Eye (tissue), 1 donor: ENCODE data around the gene RSPO1.
"Not testable (repeated sequence)": the region's sequence is repeated elsewhere in the genome, so short reads cannot be mapped to it uniquely, and the experiment has no call there.

Experiments used
- DNase-seq: peaks from one replicate; pipeline ENCODE4 v3.0.0-alpha.2; 2015

The RSPO1 gene

DNA sequence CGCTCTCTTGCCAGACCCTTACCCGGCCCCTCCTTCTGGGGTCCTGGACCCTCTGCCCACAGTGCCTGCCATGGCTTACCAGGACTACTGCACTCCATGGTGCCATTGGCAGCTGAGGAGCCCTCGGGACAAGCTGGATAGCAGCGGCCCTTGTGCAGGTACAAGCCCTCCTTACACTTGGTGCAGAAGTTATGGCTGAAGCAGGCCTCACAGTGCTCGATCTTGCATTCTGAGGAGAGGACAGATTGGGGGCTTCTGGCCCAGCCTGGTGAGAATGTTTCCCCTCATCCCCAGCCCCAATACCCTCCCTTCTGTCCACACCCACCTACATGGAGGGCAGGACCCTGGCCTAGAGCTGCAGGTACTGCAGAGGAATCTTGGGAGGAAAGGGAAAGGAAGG lies 20.6 kb downstream of the RSPO1 start:
- no peak for DNase-seq

DNA sequence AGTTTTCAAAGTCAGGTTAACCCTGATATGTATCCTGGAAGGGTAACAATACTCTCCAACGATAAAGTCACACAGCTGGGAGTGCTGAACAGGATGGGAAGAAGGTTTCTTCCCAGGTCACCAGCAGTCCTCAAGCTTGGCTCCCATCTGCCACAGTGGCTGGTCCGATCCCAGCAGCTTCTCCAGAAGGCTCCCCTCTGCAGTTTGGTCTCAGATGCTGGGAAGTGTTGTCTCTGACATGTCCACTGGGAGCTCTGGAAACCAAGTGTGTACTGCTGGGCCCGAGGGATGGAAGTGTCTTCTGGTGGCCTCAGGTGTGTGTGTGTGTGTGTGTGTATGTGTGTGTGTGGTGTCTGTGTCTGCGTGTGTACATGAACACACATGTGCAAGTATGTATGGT lies 22.5 kb downstream of the RSPO1 start:
- DNase-seq: no peak

DNA sequence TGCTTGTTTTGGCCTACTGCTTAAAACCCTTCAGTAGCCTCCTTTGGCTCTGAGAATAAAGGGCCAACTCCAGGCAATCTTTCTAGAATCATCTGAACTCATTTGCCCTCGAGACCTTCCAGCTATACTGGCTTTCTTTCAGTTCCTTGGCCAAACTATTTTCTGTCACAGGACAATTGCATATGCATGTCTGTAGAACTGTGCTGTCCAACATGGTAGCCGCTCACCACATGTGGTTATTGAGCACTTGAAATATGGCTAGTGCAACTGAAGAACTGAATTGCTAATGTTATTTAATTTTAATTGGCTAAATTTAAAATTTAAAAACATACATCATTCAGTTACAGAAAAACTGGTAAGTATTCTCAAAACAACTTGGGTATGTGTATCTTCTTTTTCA lies 24.7 kb downstream of the RSPO1 start:
- no peak for DNase-seq

DNA sequence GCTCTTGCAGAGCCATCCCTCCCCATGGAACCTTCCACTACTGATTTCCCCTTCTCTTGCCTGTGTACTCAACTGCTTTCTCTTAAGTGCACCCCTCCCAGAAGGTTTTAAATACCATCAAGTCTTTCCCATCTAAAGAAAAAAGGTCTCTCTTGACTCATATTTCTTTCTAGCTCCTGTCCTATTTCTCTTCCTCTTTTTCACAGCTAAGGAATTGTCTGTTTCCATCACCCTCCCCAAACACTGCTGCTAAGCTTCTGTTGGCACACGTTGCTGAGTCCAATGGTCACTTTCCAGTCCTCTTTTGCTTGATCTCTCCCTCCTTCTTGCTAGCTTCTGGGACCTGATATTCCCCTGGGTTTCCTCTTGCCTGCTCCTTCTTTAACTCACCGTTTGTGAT lies 25.7 kb downstream of the RSPO1 start:
- DNase-seq: no peak

DNA sequence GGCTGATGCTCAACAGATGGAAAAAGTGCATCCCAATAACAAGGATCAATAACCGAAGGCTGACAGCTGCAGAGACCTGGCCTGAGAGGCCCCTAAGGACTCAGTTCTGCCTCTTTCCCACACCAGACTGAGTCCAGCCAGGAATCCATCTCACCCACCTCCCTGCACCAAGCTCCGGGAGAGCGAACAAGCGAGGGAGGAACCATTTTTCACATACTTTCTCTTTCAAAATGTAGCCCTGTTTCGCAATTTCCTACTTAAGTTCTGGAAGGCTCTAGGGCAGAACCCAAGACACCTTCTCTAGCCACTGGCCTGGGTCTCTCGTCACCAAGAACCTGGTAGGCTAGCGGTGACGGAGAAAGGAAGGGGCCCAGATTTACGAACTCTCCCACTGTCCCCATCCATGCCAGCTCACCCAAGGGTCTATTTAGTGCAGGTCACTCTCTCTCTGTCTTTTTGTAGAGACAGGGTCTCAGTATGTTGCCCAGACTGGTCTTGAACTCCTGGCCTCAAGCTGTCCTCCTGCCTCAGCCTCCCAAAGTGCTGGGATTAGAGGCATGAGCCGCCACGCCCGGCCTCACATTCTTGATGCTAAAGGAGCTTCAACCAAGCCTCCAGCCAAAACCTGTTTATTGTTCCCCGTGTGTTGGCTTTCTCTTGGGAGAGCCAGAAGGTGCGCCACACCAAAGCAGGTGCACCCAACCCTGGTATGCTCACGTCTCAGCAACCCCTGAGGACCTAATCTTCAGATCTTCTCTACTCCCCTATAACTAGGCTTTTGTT lies 28.0 kb downstream of the RSPO1 start:
- DNase-seq: no peak

DNA sequence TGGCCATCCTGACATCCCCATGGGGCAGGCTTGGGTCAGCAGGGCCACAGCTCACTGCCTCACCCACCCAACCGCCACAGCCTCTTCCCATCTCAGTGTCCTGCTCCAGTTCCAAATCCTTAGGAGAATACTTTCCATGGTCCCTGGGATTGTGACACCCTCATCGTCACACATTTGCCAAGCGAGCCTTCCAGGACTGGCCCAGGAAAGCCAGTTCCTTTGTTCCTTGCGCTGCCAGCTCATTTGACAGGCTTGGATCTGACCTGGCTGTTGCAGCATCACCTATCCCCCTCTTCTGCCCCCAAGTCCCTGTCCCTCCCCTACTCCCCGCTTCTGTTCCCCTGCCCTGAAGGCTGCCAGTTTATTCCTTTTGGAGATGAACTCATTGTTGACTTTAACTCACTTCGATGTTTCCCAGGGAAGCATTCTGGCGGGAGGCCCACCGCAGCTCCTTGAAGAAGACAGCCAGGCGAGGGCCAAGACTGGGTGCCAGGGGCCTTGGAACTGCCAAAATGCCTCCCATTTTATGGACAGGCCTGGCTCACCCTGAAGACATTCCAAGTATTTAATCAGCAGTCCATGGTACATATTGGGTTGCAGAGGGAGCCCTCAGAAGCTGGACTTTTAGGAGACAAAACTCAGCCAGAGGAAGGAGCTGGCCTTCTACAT lies 28.8 kb downstream of the RSPO1 start:
- DNase-seq: no peak

DNA sequence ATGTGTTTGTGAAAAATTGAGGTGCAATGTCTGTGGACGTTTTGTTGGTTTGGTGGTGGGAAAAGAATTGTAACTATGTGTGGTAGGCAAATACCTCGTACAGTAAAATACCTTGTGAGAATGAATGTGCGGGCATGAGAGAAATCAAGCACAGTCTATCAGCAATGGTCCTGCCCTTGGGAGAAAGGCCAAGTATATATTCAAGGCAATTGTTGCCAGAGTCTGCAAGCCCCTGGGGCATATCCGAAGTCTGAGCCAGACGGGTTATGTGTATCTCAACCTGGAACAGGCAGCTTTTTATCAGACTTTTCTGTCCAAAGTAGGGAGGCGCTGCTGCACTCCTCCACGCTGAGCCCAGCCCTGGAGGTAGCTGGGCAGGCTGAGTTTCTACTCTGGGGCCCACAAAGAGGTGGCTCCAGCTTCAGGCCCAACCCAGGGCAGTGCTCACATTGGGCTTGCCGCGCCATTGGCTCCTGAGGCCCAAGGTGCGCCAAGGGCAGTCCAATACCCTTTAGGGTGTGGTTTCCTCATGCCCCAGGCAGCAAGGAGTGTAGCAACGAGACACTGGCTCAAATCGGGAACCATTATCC lies 29.5 kb downstream of the RSPO1 start:
- no peak for DNase-seq

DNA sequence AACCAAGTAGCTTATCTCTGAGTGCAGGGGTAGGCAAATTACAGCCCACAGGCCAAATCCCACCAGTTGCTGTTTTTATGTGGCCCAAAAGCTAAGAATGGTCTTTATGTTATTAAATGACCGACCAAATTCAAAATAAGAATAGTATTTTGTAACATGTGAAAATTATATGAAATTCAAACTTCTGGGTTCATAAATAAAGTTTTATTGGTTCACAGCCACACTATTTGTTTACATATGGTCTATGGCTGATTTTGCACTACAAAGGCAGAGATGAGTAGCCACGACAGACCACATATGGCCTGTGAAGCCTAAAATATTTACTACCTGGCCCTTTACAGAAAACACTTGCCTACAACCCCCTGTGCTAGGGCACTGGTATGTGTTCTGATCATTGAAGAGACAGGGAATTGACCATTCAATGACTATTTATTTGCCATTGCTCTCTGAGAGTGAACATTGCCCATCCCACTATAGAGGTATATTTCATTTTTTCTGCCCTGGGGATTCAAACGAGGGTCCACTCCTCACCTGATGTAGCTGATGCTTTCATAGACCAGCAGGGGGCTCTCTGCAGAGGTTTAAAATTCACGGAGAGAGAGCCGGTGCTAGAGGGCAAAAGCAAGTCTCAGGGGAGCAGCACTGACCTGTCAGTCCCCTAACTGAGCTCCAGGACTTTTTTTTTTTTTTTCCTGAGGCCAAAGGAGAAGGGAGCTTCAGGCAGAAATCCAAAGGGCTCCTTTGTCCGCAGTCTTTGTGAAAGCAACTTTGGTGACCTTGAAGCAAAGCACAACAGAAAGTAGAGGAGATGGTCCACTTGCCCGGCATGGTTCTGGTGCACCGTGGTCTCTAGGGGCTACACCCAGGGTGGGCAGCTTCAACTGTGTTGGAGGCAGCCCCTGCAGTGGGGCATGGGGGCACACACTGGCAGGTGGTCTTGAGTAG lies 31.7 kb downstream of the RSPO1 start:
- peak; percentile 72 for DNase-seq

DNA sequence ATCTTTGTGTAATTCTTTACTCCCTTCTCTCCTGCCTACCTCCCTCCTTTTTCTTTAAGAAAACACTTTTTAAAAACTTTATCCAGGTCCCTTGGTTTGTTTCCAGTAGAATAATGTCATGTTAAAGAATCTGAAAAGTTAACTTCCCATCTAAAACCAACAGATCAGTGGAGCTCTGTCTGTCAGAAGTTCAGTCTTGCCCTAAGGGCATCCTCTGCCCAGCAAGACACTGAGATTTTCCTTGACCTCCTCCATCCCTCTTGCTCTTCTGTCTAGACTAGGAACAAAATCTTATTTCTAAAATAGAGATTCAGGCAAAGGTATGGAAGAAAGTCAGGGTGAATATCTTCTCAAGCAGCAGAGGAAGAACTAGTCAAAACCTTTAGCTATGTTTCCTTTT lies 33.3 kb downstream of the RSPO1 start:
- DNase-seq: no peak

DNA sequence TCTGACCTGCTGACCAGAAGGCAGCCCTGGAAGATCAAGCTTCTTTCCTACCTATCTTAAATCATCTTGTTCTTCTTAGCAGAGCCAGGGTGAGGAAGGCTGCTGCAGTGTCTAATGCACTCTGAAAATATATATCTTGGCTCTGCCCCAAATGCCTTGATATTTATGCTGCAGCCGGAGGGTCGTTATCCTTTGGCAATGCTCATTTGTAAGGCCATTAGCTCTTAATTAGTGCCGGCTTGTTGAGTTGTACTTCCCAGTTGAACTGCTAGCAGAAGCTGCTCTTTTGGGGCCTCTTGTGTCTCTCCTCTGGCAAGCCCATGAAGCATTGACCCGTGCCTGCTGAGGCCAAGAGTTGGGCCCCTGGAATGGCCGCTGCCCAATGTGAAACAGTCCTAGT lies 34.8 kb downstream of the RSPO1 start:
- peak; percentile 78 for DNase-seq

DNA sequence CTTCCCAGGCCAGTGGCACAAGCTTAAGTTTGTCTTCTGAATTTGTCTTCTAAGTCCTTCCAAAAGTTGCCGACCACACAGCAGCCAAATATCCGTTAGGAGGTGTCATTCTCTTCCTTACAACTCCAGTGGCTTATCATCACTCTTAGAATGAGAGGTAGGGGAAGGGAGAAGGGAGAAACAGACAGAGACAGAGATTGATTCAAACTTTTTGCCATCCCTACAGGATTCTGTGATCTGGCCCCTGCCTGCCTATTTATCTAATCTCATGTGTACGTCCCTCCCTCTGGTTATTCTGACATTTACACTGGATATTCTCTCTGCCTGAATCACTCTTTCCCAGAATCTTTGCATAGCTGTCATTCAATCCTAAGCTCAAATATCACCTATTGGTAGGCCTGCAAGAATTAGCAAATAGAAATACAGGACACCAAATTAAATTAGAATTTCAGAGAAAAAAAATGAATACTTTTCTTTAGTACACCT lies 38.5 kb downstream of the RSPO1 start:
- no peak for DNase-seq

DNA sequence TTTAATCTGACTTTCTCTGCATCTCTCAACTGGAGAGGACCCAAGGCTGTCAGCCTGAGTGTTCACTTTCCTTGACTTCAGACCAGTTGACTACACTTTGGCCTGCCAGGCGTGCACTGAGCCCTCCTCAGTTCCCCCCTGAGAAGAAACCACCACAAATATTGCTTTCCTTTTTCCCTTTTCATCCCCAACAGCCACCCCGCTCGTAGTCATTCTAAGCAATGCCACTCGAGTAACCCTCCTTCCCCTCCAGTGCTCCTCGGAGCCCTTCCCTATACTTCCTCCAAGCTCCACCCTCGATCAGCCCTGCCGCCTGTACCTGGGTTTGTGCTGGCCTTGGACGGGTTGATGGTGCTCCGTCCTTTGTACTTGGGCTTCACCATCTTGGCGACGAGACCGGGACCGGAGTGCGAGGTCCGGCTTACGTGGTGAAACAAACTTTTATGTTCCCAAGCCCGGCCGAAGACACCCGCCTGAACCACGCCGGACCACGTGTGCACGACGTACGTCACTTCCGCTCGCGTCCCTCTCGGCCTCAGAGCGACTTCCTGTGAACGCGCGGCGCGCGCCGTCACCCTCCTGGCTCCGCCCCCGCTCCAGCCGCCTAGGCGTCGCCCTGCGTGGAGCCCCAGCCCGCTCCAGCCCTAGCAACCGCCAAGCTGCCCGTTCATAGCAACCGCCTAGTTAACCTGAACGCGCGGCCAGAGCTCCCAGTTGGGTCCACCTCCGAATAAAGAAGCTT lies 39.1 kb downstream of the RSPO1 start, which contains the start of gene GNL2:
Gene GNL2, minus strand, starts transcription at position 498 of the 742 bp plus-strand sequence. Its CDS starts 115 bp downstream, at position 383.
- peak; percentile 99 for DNase-seq

DNA sequence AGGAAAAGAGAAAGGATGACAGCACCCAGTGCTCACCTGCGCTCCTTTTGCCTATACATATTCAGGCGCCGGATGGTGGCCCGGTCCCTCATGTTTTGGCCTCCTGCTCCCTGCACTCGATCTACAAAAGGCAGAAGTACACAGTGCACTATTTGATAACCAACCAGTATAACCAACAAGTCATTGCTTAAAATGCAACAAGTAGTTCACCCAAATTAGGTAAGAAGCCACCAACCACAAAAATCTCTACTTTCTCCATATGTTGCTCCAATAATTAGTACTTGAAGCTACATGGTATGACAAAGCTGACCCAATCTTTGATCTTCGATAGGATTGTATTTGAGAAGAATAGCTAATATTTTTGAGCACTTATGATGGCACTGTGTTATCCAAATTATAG lies 41.0 kb downstream of the RSPO1 start:
- no peak for DNase-seq

DNA sequence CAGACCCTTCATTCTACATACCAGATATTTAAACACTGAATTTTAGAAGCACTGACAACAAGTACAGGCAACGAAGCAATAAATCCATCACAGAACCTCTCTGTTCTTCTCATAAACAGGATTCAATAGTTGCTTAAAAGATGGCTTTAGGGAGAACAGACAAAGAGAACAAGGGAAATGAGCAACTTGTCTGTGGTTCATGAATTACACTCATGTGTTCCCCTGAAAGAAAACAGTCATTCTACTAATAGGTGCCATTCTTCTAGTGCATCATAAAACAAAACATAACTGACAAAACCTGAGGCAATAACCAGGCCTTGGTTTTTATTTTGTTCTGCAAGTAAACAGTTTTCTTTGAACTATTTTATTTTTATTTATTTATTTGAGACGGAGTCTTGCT lies 45.8 kb downstream of the RSPO1 start:
- DNase-seq: no peak

DNA sequence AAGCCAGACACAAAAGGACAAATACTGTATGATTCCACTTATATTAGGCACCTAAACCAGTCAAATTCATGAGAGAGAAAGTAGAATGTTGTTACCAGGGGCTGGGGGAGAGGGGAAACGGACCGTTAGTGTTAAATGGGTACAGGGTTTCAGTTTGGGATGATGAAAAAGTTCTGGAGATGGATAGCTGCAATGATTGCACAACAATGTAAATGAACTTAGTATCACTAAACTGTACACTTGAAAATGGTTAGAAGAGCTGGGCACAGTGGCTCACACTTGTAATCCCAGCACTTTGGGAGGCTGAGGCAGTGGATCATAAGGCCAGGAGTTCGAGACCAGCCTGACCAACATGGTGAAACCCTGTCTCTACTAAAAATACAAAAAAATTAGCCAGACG lies 50.1 kb downstream of the RSPO1 start:
- DNase-seq: not testable (repeated sequence)

DNA sequence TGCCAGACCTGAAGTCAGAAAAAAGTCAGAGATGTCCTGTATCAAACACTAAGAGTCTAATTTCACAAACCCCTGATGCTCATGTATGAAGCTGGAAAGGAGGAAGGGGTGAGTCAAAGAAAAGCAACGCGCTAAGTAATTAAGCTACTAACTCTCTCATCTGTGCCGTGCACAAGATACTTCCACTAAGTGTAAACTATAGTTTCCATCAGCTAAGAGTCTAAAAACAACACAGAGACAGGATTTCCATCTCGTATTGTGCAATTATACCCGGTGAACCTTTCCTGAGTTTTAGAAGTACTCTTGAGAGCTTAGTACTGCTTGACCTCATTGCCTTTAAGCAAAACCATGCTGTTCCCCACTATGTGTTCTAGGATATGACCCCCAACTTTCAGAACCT lies 59.0 kb downstream of the RSPO1 start:
- no peak for DNase-seq

DNA sequence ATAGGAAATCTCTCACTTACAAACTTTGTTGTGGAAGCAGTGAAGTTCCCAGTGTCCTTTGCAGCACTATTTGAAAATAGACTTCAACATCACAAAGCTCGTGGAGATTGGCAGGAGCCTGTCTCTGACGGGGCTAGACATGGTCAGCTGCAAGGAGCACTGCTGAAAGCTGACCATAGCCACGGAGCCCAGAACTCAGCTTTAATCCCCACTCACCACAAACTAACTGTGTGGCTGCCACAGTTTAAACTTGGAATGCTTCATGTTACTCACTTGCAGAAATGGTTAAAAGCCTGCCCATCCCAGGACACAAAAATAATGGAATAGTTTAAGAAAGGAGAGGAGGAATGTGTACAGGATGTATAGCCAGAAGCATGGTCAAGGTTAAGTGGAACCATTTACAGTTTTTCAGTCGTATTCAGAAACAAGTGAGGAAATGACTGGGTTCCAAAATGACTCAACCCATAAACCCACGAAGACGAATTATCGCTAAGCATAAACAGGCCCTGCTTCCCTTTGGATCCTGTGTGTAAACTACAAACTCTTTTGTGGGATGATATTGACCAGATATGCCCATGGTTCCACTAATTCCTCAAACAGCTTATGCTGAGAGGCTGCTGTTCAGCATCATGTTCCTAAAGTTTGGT lies 59.7 kb downstream of the RSPO1 start:
- no peak for DNase-seq

DNA sequence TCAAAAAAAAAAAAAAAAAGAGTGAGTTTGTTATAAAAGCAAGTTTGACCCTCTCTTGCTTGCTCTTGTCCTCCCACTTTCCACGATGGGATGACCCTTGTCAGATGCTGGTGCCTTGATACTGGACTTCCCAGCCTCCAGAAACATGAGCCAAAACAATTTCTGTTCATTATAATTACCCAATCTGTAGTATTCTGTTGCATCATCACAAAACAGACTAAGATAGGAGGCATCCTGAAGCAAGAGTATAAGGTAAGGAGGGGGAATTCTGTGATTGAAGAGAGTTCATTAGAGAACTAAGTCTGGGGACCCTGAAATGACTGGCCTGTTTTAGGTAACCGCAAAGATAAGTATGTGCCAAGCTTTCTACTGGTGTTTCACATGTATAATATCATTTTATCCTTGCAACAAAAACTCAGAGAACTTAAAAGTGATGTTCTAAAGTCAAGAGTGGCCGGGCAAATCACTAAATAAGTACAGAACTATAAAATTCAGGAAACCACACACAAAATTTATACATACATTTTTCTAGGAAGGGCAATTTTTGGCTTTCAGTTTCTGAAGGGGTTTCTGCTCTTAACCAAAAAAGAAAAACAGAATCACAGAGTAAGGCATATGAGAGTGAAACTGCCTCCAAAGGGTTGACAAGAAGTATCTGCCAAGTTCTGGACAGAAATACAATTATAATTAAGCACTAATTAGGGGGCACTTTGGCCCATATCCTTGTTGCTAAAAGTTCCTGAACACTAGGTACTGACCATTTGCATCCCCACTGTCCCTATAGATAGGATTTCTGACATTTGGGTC lies 64.0 kb downstream of the RSPO1 start:
- DNase-seq: no peak

DNA sequence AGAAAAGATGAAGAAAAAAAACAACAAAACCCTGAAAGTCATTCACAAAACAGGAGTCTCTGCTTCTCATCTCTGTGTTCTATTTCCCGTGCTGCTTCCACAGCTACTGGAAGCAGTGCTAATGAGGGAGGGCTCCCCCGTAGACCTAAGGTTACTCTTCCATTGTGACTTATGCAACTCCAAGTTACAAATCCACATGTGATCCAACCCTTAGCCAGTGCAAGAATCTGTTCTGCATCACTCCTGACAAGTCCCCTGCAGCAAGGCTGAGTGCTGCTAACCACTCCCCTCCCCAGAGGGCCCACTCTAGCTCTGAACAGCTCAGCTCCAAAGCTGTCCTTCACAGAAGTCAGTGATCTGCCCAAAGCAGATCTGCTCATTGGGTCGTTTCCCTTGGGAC lies 67.7 kb downstream of the RSPO1 start:
- DNase-seq: no peak

DNA sequence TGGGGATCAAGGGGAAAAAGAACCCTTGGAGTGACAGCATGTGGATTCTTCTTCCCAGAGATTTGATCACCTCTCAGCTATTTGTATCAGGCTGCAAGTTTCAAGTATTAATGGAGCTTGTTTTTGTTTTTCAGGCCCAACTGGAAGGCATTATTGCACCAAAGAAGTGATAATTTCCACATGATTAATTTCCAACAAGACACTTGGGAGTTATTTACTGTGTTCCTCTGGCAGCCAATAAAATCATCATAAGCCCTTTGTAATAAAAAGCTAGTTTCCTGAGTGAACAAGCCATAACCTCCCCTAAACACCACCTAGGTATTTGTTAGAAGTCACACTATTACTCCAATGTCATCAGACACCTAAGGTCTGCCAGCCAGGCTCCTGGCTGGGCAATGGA lies 69.8 kb downstream of the RSPO1 start:
- no peak for DNase-seq

DNA sequence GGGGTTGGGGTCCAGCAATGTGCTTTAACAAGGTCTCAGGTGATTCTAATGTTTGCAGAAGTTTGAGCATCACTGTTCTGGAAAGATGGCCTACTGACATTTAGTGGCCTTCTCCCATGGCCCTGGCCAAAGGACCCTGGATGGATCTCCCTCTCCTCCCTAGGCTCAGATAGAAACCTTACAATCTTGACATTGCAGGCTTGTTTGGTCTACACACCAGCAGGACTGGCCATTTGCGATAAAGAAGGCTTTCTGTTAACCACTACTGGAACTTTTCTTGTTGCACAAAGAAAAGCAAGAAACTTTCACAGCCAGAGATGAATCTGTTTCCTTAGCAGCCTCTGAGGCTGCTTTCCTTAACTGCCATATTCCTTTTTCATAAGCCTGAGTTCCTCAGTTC lies 71.7 kb downstream of the RSPO1 start:
- no peak for DNase-seq
